GM21423 (cell line): ENCODE data around the gene CUL5.
"Not testable (repeated sequence)": the region's sequence is repeated elsewhere in the genome, so short reads cannot be mapped to it uniquely, and the experiment has no call there.

Experiments
- ATAC-seq: cut with Tn5 transposase; IDR thresholded peaks from one replicate; pipeline ENCODE4 v1.9.1; 2021; ENCODE audit warnings: mild to moderate bottlenecking, moderate library complexity; ENCODE audit not compliant: unreplicated experiment

Gene CUL5

DNA sequence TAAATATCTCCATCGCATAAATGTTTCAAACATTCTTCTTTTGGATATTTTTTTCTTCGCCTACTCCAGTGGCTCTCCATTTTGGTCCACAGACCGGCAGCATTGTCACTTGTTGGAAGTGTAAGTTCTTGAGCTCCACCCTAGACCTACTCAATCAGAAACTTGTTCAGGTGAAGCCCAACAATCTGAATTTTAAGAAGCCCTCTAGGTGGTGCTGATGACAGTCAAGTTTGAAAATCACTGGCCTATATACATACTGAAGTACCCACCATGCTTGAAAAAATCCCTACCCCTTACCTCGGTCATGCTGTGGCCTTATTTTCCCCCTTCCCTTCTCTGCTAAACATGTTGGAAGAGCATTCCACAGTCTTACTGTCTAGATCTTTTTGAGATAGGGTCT lies 102.4 kb downstream of the CUL5 start:
- ATAC-seq = no peak

DNA sequence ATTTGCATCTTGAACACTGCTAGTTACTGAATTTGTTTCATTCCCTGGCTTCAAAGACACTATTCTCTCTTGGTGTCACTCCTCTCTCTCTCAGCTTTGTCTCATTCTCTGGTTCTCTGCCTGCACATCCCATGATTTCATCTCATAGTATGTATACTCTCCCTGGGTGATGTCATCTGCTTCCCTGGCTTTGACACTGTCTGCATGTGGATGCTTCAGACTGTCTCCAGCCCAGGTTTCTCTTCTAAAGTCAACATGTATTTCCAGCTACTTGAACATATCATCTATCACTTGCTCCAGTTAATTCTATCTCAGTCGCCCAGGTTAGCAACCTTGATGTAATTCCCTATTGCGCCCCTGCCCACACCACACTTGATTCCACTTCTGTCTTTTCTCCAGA lies 103.4 kb downstream of the CUL5 start:
- ATAC-seq = no peak

DNA sequence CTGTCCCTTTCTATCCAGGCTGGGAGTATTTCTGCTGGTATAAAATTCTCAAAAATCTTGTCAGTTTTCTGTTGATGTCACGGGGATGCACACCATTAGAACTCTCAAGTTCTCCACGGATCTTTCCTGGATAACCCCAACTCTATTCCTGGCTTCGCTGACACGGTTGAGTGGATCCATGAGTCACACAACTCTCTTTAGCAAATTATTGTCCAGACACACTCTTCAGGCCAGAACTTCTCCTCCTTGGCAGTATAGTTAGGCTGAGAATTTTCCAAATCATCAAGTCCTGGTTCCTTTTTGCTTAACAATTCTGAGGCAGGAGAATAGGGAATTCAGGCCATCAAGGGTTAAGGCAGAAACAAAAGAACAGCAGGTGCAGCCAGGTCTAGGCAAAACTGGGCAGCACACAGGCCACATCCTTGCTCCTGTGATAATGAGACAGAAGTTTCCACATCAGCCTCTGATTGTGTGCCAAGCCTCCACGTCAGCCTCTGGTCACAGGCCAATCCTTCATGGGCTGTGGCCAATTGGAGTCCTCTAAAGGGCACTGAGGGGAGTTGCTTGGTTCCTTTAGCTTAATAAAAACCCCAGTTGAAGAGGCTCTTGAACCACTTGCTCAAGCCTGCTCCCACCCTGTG lies 106.9 kb downstream of the CUL5 start:
- ATAC-seq = no peak

DNA sequence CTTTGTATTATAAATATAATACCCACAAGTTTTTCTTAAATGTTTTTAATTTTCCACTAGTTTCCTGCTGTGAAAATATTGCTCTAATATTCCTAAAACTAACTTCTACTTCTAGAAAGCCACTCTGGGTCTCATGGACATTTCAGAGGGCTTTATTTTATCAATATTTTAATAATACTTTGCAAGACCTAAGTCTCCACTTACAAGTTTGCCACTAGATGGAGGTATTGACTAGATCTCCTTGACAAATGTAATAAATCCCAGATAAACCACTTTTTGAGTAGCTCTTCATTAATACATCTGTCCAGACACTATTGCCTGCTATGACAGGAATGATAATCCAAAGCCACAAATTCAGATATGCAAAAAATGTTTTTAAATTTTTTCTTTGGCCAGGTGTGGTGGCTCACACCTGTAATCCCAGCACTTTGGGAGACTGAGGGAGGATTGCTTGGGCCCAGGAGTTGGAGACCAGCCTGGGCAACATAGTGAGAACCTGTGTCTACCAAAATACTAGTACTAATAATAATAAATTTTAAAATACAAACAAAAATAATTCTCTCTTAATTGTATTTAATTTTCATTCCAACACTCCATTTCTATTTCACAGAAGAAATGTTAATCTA lies 109.2 kb downstream of the CUL5 start:
- no peak for ATAC-seq

DNA sequence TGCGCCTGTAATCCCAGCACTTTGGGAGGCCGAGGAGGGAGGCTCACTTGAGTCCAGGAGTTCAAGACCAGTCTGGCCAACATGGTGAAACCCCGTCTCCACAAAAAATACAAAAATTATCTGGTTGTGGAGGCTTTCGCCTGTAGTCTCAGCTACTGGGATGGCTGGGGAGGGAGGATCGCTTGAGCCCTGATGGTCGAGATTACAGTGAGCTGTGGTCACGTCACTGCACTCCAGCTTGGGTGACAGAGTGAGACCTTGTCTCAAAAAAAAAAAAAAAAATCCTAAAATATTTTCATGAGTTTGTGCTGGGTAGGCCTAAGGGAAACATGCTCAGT lies 112.2 kb downstream of the CUL5 start:
- not testable (repeated sequence) for ATAC-seq

DNA sequence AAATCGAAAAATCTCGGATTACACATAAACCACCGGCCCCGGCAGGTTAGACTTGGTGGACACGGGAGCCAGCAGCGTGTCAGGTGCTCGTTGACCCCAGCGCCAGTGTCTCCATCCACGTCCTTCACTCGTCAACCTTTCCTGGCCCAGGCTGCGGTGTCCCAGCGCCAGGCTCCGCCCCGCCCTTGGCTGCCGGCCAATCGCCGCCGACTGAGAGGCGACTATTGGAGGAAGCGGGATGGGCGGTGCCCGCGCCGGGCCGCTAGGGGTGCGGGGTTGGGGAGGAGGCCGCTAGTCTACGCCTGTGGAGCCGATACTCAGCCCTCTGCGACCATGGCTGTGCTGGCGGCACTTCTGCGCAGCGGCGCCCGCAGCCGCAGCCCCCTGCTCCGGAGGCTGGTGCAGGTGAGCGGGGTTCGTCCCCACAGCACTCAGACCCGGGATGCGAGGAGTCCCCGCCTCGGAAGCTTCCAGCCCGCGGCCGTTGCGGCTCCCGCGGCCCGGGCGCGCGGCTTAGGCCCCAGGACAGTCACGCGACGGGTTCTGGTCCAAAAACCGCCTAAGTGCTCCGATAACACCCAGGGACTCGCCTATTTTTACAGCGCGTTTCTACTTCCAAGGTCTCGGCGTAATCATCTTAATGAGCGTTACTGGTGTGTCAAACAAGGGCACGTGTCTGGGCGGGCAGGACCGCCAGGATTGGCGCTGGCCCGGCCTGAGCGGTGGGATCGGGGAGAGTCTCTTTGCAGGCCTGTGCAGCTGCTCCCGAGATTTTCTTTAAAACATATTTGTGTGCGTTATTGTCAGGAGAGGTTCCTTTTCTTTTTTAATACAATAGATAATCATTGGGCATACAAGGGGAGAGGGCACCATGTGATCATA lies 112.8 kb downstream of the CUL5 start, which contains the start of gene ACAT1:
Gene ACAT1 (plus strand): TSS at position 294 of the 882 bp plus-strand sequence. CDS start 40 bp downstream, at position 334.
- ATAC-seq = peak; percentile 98

DNA sequence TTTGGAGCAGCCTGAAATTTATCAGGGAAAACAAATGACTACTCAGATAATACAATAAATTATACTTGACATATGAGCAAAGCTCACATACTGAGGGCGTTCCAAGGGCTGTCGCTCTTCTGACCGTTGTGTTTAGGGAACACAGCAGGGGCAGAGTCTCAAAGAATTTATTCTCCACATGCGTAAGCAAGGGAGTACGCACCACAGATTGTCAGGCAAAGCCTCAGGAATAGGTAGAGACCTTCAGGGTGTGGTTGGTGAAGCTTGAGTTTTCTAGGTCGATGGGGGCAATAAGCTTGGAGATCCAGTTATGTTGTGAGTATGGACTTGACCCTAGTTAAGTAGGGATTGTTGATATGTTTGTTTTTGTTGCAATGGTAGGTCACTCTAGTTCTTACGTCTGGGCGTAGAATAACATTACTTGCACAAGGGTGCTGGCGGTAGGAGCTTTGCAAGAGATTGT lies 113.5 kb downstream of the CUL5 start:
- ATAC-seq = no peak

DNA sequence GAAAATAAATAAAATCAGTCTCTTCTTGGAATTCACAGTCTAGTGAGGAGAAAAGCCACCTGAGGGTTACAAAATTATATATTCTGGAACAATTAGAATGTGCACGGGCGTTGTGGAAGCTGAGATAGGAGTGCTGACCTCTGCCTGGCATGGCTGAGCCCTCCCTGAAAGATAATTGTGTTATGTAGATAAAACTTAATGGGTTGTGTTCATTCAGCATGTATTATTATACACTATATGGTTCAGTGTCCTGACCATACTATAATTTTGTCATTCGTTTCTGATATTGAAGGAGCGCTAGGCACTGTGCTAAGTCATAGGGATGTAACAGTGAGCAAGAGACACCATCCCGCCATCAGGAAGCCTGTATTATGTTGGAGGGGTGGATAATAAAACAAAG lies 116.4 kb downstream of the CUL5 start:
- ATAC-seq = no peak

DNA sequence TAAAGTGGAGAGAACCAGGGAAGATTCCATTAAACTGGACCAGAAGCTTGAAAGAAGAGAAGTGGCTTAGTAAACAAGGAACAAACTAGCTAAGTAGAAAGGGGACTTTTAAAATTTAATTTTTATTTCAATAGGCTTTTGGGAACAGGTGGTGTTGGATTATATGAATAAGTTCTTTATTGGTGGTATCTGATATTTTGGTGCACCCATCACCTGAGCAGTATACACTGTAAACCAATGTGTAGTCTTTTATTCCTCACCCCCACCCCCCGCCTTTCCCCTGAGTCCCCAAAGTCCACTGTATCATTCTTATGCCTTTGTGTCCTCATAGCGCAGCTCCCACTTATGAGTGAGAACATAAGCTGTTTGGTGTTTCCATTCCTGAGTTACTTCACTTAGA lies 120.1 kb downstream of the CUL5 start:
- no peak for ATAC-seq

DNA sequence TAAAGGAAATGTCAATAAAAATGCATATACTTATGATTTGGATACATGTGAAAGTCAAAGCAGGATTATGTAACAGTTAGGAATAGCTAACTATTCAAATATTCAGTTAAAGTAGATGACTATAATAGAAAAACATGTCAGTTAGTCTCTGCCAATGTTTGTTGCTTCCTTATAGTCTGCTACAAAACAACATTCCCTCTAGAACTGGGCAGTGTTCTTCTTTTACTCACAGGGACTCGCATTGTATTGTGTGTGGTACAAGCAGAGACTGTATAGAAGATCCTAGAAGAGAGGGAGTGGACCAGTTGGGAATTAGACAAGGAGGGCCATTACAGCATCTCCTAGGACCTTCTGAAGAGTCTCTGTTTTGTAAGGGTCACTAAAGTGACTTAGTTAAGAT lies 123.3 kb downstream of the CUL5 start:
- no peak for ATAC-seq

DNA sequence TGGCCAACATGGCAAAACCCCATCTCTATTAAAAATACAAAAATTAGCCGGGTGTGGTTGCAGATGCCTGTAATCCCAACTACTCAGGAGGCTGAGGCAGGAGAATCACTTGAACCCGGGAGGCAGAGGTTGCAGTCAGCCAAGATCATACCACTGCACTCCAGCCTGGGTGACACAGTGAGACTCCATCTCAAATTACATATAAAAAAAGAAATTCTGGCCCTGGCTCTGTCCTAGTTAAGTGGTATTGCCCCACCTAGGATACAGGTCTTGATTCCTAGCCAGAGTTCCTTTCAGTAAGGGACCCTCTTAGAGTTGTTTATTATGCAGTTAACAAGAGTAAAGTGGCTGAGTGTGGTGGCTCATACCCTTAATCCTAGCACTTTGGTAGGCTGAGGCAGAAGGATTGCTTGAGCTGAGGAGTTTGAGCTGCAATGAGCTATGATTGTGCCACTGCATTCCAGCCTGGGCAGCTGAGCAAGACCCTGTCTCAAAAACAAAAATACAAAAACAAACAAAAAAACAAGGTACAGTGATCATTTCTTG lies 124.4 kb downstream of the CUL5 start:
- ATAC-seq = not testable (repeated sequence)

DNA sequence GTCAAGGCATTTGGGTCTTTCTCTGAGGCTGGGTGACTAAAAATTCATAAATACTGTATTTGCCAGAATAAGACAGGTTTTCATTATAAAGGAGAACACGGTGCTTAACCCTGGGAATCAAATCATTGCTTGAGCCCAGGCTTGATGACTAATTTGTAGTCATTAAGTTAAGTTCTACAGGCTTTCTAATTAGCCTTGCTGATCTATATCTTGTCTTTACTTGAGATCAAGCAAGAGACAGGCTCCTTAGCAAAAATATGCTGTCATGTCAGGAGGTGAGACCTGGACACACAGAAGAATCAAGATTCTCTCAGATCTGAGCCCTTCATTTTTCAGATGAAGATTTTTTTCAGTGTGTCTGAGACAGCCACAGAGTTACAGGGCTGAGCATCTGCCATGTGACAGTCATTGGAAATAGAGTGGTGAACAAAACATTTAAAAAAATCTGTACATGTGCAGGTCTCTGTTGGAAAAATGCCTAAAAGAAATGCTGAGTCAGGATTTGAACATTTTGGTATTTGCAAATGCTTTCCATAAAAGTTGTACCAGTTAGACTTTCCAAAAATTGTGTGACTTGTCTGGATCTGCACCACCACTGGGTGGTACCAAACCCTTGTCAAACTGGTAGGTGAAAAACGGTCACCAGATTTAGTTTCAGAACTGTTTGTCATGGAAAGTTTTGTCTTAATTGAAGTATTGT lies 127.3 kb downstream of the CUL5 start:
- peak; percentile 58 for ATAC-seq

DNA sequence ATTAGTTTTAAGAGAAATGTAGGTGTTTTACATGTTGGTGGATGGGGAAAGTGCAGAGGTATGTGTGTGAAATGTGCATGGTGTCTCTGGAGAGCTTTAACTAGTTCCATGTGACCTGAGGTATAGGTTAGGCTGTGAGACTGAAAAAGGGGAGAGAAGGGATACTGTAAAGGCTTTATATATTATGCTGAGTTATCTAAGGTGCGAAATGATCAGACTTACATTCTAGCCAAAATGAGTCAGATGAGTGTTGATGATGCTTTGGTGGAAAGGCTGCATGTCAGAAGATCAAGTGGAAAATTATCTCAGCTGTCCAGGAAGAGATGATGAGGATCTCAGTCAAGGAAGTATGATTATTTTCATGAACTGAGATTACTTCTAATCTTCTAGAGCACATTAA lies 128.5 kb downstream of the CUL5 start:
- ATAC-seq = no peak

DNA sequence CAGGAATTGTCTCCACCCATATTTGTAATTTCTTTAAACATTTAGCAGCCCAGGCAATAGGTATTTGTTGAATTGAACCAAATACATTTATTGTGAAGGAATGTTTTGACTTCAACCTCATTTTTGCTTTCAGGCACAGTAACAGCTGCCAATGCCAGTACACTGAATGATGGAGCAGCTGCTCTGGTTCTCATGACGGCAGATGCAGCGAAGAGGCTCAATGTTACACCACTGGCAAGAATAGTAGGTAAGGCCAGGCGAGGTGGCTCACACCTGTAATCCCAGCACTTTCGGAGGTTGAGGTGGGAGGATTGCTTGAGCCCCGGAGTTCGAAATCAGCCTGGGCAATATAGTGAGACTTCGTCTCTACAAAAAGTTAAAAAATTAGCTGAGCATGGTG lies 133.6 kb downstream of the CUL5 start:
- ATAC-seq = no peak

DNA sequence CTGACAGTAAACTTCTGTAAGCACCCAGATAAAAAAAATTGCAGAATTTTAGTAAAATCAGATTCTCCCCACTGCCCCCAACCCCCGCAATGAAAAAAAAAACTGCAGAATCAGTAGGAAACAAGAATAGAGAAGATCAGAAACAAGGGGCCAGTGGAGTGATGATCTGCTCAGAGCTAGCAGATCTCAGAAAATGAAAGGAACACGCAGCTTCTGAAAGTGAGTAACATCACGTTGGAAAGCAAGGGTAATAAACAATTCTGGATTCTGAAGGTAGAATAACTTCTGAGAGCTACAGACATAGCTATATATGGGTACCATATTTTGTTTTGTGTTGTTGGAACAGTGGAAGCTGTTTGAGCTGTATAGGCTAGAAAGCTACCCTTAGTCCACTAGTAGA lies 135.9 kb downstream of the CUL5 start:
- ATAC-seq = no peak

DNA sequence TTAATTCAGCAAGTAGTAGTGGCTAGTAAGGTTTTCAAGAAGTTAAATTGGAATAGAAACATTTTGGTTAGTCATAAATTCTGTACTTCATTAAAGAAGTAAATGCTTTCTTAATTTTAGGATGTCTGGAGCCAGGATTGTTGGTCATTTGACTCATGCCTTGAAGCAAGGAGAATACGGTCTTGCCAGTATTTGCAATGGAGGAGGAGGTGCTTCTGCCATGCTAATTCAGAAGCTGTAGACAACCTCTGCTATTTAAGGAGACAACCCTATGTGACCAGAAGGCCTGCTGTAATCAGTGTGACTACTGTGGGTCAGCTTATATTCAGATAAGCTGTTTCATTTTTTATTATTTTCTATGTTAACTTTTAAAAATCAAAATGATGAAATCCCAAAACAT lies 138.5 kb downstream of the CUL5 start:
- no peak for ATAC-seq

DNA sequence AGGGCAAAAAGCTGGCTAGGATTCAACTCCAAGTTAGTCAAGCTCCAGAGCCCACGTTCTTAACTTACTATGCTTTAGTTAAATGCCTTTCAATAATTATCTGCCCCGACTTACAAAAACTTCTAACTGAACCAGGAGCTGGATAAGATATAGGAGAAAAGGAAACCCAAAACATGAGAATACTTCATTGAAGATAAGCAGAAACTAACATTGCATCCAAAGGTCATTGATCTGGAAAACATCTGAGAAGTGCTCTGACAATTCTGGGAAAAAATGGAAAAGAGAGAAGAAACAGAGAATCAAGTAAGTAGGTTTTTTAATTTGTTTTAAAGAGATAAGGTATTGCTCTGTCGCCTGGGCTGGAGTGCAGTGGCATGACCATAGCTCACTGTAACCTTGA lies 139.9 kb downstream of the CUL5 start:
- ATAC-seq = no peak

DNA sequence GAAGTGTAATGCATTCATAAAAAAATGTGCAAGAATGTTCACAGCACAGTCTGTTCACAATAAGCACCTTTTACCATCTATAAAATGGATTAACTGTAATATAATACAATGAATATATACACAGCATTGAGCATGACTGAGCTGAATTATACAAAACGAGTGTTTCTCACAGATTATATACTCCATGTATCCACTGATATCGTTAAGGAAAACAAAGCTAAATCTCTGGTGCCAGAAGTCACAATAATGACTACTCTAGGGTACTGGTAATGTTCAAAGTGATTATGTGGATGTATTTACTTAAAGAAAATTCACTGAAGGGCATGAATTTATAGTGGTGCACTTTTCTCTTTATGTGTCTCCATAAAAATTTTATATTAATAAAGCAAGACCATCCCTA lies 145.9 kb downstream of the CUL5 start:
- no peak for ATAC-seq
